Activated gamma-delta T cell treated with anti-CD3 and anti-CD28 coated beads, Interleukin-2, amount 50 U/mL, for 16 hours (primary cell): Measurements from ENCODE around the gene ABHD18.

ENCODE experiments used
- DNase-seq: peaks from one replicate; pipeline ENCODE4 v3.0.0-alpha.2; 2020; ENCODE audit warnings: low read depth

Gene ABHD18

GRCh38 chr4:128068918-128069317 lies 103.7 kb downstream of the ABHD18 start:
- DNase-seq = no peak

DNA sequence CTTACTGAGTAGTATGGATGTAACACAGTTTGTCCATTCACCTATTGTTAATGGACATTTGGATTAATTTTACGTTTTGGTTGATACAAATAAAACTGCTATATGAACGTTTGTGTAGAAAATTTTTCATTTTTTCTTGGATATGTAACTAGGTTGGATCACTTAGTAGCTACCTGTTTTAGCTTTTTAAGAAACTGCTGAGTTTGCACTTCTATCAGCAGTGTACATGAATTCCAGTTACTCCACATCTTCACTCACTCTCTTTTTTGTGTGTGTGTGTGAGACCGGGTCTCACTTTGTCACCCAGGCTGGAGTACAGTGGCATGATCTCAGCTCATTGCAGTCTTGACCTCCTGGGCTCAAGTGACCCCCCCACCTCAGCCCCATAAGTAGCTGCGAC lies 111.3 kb downstream of the ABHD18 start:
- DNase-seq = no peak
